HAP-1 (cell line): ENCODE data around the gene NDUFAF4.
"Not testable (repeated sequence)": the region's sequence is repeated elsewhere in the genome, so short reads cannot be mapped to it uniquely, and the experiment has no call there.

ENCODE experiments used
- DNase-seq, 2 experiments: peaks; one replicate each; pipeline ENCODE4 v3.0.0-alpha.2; 2016 to 2020; ENCODE audit warnings: low spot score in 2 of 2
- H3K27me3 ChIP-seq: fragments of 250-450 bp; sonication (Bioruptor Pico); 2 replicates; pipeline ENCODE4 v1.5.1; 2020; ENCODE audit warnings: low read depth, mild to moderate bottlenecking, moderate library complexity
- H3K36me3 ChIP-seq: fragments of 250-450 bp; sonication (Bioruptor Pico); replicated peaks from 2 replicates; pipeline ENCODE4 v1.5.1; 2020; ENCODE audit warnings: mild to moderate bottlenecking
- H3K4me1 ChIP-seq: fragments of 250-450 bp; sonication (Bioruptor Pico); 2 replicates; pipeline ENCODE4 v1.5.1; 2020; ENCODE audit warnings: mild to moderate bottlenecking
- H3K4me3 ChIP-seq: fragments of 250-450 bp; sonication (Bioruptor Pico); 2 replicates; pipeline ENCODE4 v1.5.1; 2020; ENCODE audit warnings: mild to moderate bottlenecking, moderate library complexity
- H3K9me3 ChIP-seq: fragments of 250-450 bp; sonication (Bioruptor Pico); 2 replicates; pipeline ENCODE4 v1.5.1; 2020; ENCODE audit warnings: mild to moderate bottlenecking, moderate library complexity
- in situ Hi-C: fragments of 300-500 bp; cut with MboI; formaldehyde crosslinking; loops from 3 replicates; pipeline ENCODE4 v1.14.3; 2020; ENCODE audit warnings: low sequenced_read_pairs, inconsistent platforms, mixed read lengths

NDUFAF4 gene

DNA sequence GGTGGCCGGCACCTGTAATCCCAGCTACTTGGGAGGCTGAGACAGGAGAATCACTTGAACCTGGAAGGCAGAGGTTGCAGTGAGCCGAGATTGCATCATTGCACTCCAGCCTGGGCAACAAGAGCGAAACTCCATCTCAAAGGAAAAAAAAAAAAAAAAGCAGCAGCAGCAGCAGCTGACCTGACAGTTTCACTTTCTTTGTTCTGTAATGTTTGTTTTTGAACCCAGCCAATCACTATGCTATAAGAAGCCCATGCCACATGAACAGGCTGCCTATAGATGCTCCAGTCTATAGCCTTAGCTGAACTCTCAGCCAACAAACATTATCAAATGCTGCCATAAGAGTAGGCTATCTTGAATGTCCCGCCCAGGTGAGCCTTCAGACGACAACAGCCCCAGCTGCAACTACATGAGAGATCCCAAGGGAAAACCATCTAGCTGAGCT lies 12.5 kb downstream of the NDUFAF4 start:
- H3K9me3 ChIP-seq, result not testable (repeated sequence)

DNA sequence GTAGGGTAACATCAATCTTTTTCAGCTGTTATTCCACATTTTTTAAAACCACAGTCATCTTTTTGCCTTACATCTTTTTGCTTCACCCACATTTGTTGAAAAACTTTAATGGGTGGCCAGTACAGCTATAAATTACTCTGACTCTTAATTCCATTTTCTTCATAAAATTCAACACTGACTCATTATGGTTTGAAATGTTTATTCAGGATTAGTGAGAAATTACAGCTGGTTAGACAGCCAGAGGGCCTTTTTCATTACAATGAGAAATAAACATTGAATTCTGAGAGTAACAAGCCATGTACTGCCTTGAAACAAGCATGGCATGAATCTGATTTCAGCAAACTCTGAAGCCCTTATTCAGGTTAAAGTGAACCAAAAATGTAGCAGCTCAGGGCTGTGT lies 19.5 kb downstream of the NDUFAF4 start:
- Histone ChIP-seq H3K9me3 (no peaks in the 10 kb centered on the region), H3K36me3 (no peaks in the 10 kb centered on the region), H3K27me3 (no peaks in the 10 kb centered on the region), H3K4me1 (peaks cover 14% of the 10 kb centered on the region), H3K4me3 (no peak overlapping the region)
- DNase-seq, result peak in 1 of 2 experiments; percentile 65
- in situ Hi-C loops, result loop anchor here (25.0 kb wide), 1 partner anchor 241 kb away; no protein-coding TSS in a partner anchor

More for the DNA sequence above, 12.5 kb downstream of the NDUFAF4 start:
- H3K4me3 ChIP-seq, H3K36me3 ChIP-seq, DNase-seq, H3K27me3 ChIP-seq, H3K4me1 ChIP-seq: not testable (repeated sequence)
- in situ Hi-C loops, result loop anchor here (25.0 kb wide), 1 partner anchor 248 kb away; no protein-coding TSS in a partner anchor

DNA sequence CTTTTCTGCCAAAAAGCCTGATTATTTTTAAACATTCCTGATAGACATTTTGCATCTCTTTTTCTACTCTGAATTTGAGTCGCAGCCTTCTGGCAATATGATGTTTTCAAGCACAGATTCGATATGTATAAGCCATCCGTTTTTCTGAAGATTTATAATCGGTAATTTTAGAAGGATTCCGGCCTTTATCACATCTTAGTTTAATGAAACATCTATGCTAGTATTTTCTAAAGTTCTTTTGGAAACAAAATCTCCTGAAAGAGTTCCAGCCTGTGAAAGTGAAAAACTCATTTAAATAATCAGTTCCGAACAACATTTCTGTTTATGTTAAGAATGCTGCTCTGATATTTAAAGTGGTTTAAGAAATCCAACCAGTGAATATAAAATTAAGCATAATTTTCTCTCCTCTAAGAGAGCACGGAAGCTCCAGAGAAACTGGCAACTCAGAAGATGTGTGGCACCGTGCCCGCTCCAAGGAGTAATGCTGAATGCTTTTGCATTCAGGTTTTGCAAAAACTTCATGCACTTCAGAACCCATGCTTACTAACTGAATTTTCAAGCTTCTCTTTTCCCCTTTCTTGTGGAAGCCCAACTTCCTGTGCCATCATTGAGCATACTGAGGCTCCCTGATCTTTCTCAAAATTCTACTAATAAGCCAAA lies 20.7 kb downstream of the NDUFAF4 start:
- Histone ChIP-seq H3K9me3 (no peaks in the 10 kb centered on the region), H3K4me1 (peaks cover 14% of the 10 kb centered on the region), H3K27me3 (no peaks in the 10 kb centered on the region), H3K4me3 (no peak overlapping the region), H3K36me3 (no peaks in the 10 kb centered on the region)
- in situ Hi-C loops, result loop anchor here (25.0 kb wide), 1 partner anchor 240 kb away; no protein-coding TSS in a partner anchor
- no peak for DNase-seq

DNA sequence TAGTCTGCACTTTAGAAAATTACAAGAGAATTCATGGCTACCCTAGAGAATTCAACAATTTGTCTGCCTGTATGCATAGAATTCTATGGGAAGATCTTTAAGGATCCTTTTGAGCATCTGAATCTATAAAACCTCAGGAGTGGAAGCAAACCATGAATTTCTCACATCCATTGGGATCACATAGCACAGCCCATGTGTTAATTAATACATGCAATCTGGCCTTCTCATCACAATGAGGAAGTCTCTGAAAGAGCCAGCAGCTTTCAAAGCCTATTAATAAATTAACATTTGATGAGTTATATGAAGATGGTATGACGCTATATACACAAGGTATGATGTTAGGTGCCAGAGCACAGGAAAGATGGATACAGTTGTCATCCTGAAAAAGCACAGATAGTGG lies 24.7 kb downstream of the NDUFAF4 start:
- in situ Hi-C loops, result no loop called here

DNA sequence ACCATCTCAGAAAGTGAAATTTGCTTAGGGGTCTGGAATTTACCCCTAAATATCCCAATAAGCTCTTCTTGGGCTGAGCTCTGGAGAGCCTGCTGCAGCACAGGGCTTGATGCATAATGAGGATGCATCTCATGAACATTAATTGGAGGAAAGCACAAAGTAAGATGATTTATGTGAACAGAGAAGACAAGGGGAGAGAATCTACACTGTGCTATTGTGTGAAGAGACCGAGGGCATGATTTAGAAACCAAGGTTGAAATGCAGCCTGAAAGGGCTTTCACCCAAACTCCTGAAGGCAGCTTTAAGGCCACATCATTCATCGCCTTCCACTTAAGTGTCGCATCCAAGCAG lies 32.7 kb downstream of the NDUFAF4 start:
- no peaks in the 10 kb centered on the region for H3K9me3 ChIP-seq
- no peak for DNase-seq
- no peaks in the 10 kb centered on the region for H3K36me3 ChIP-seq
- no peaks in the 10 kb centered on the region for H3K27me3 ChIP-seq
- in situ Hi-C loops, result no loop called here
- H3K4me3 ChIP-seq, result no peak overlapping the region
- no peaks in the 10 kb centered on the region for H3K4me1 ChIP-seq

More for the DNA sequence above, 24.7 kb downstream of the NDUFAF4 start:
- Histone ChIP-seq H3K27me3 (no peaks in the 10 kb centered on the region), H3K4me3 (no peak overlapping the region), H3K4me1 (peaks cover 4% of the 10 kb centered on the region), H3K36me3 (no peaks in the 10 kb centered on the region), H3K9me3 (no peaks in the 10 kb centered on the region)
- no peak for DNase-seq

DNA sequence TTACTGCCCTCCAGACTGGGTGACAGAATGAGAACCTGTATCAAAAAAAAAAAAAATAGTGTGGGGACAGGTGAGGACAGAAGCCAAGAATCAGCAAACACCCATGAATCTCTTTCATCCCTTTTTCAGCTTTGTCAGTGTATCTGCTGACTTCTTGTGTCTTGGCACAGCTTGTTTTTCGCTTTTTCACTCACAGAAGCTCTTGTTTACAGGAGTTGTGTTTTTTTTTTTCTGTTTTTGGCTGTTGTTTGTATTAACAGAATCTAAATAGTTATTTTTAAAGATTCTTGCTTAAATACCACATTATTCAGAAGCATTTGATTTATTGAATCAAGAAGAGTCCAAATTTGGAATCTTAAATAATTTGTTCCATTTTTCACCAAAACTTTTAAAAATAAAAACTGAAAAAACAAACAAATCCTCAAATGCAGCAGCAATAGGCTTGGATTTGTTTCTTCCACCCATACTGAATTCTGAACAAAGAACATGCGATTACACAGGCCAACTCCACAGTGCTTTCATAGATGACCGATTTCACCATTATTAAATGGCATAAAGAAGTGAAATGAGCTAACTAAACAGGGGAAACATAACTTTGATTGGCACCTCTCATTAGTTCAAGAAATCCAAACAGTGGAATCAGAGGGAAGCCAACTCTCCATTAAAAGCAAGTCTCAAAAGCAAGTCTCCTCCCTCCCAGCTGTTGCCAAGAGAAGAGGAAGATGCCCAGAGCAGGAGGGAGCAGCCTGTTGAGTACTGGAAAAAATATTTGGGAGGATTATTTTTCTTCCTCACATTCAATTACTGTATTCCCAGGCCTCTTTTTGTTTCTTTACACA lies 33.3 kb downstream of the NDUFAF4 start:
- no peaks in the 10 kb centered on the region for H3K27me3 ChIP-seq
- H3K36me3 ChIP-seq, result no peaks in the 10 kb centered on the region
- no peak overlapping the region for H3K4me3 ChIP-seq
- no peaks in the 10 kb centered on the region for H3K4me1 ChIP-seq
- H3K9me3 ChIP-seq, result no peaks in the 10 kb centered on the region
- in situ Hi-C loops, result no loop called here
- no peak for DNase-seq

DNA sequence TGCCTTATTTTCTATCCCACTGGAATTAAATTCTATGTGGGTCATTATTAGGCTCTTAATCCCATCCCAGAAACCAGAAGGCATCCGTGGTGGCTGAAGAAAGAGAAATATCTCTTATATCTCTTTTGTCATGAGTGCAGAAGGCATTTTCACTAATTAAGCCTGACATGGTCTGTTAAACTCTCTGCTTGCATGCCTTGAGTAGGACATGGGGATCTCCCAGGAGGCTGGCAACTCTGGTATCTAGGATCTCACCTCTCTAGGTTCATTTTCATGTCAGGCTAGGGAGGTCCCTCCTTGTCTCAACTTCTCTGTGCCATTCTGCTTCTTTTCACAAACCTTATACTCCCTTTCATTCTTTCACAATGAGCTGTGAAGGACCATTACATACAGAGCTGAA lies 35.1 kb downstream of the NDUFAF4 start:
- in situ Hi-C loops, result no loop called here
- H3K9me3 ChIP-seq, result no peaks in the 10 kb centered on the region
- no peak overlapping the region for H3K4me3 ChIP-seq
- no peaks in the 10 kb centered on the region for H3K36me3 ChIP-seq
- DNase-seq, result no peak
- no peaks in the 10 kb centered on the region for H3K27me3 ChIP-seq
- H3K4me1 ChIP-seq, result no peaks in the 10 kb centered on the region

DNA sequence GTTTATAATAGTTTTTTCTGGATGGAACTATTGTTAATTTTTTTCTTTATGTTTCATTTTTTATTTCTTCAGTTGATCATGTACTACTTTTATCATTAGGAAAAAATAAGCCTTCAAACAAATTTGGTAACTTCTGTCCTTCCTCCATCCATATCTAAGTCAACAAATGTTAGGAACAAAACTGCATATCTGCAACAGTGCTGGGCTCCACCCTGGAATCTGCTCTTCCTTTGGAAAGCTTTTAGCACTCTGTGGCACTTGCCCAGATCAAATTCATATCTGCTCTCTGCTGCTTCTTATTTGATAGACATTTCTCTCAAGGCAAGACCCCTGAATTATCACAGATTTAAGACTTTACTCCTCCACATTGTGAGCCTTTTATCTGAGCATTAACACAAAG lies 36.1 kb downstream of the NDUFAF4 start:
- Histone ChIP-seq H3K27me3 (no peaks in the 10 kb centered on the region), H3K9me3 (no peaks in the 10 kb centered on the region), H3K36me3 (no peaks in the 10 kb centered on the region), H3K4me3 (no peak overlapping the region), H3K4me1 (no peaks in the 10 kb centered on the region)
- no peak for DNase-seq
- in situ Hi-C loops, result no loop called here

DNA sequence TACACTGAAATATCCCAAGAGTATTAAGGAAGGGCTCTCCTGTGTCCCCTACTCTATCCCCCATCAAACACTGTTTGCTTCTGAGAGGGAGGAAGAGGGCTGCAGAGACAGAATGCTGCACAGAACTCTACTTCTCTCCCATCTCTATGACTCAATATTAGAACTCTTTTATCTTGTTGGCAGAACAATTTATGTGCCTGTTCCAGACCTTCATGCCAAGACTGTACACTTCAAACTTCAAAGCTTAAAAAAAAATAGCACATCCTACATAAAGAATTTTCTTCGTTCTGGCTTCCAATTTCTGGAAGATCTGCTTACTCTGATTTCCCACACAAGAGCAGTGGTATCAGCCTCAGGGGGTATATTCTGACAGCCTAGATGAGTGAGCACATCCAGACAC lies 40.8 kb downstream of the NDUFAF4 start:
- Histone ChIP-seq H3K9me3 (no peaks in the 10 kb centered on the region), H3K27me3 (no peaks in the 10 kb centered on the region), H3K36me3 (no peaks in the 10 kb centered on the region), H3K4me1 (no peaks in the 10 kb centered on the region), H3K4me3 (no peak overlapping the region)
- DNase-seq, result no peak
- in situ Hi-C loops, result no loop called here

DNA sequence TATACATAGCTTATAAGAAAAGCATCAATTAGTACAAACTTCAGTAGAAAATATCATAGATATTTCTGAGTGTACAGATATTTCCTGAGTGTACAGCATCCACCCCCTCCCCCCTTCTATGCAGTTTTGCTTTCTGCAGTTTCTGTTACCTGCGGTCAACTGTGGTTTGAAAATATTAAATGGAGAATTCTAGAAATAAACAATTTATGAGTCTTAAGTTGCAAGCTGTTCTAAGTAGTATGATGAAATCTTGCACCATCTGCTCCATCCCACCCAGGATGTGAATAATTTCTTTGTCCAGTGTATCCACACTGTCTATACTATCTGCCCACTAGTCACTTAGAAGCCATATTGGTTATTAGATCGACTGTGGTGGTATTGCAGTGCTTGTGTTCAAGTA lies 44.6 kb downstream of the NDUFAF4 start:
- in situ Hi-C loops, result no loop called here
- Histone ChIP-seq H3K4me1 (no peaks in the 10 kb centered on the region), H3K27me3 (no peaks in the 10 kb centered on the region), H3K4me3 (no peak overlapping the region), H3K36me3 (no peaks in the 10 kb centered on the region), H3K9me3 (no peaks in the 10 kb centered on the region)
- DNase-seq, result no peak

DNA sequence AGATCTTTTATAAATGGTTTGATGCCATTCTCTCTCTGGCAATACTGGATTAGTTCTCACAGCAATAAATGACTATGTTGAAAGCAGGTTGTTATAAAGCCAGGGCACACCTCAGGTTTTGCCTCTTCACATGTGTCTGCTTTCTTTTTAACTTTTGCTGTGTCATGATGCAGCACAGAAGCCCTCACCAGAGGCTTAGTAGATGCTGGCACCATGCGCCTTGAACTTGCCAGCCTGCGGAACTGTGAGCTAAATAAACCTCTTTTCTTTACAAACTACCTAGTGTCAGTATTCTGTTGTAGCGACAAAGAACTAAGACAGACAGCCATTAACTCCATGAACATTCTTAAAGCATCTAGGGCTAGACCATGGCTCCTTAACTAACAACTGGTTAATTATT lies 45.1 kb downstream of the NDUFAF4 start:
- in situ Hi-C loops, result no loop called here
- H3K27me3 ChIP-seq, result no peaks in the 10 kb centered on the region

DNA sequence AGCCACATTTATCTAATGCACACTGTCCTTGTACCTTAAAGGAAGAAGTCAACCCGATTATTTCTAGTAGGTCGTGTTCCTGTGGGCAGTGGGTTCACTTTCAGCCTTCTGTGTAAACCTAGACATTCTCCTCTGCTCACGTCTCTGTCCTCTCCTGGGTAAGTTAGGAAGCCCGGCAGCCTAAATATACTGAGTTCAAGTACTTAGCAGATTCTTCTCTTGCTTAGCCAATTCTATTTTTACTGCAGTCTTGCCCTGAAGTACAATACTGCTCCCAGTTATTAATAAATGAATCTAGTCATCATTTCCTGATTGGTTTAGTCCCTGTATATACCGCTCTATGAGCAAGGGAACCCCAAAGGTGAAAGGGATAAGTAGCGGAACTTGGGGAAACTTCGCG lies 45.8 kb downstream of the NDUFAF4 start:
- no peak for DNase-seq
- no peaks in the 10 kb centered on the region for H3K36me3 ChIP-seq
- H3K4me1 ChIP-seq, result no peaks in the 10 kb centered on the region
- no peaks in the 10 kb centered on the region for H3K9me3 ChIP-seq
- in situ Hi-C loops, result no loop called here
- H3K27me3 ChIP-seq, result no peaks in the 10 kb centered on the region
- no peak overlapping the region for H3K4me3 ChIP-seq

More for the DNA sequence above, 45.1 kb downstream of the NDUFAF4 start:
- Histone ChIP-seq H3K36me3 (no peaks in the 10 kb centered on the region), H3K9me3 (no peaks in the 10 kb centered on the region), H3K4me1 (no peaks in the 10 kb centered on the region), H3K4me3 (no peak overlapping the region)
- no peak for DNase-seq

DNA sequence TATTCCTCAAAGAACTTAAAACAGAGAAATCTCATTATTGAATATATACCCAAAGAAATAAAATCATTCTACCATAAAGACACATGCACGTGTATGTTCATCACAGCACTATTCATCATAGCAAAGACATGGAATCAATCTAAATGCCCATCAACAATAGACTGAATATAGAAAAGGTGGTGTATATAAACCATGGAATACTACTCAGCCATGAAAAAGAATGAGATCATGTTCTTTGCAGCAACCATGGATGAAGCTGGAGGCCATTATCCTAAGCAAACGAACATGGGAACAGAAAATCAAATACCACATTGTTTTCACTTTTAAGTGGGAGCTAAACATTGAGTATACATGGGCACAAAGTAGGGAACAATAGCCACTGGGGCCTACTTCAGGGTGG lies 48.1 kb downstream of the NDUFAF4 start:
- no peak for DNase-seq
- H3K4me1 ChIP-seq, result no peaks in the 10 kb centered on the region
- H3K27me3 ChIP-seq, result no peaks in the 10 kb centered on the region
- H3K36me3 ChIP-seq, result no peaks in the 10 kb centered on the region
- in situ Hi-C loops, result no loop called here
- H3K9me3 ChIP-seq, result no peaks in the 10 kb centered on the region
- H3K4me3 ChIP-seq, result no peak overlapping the region

DNA sequence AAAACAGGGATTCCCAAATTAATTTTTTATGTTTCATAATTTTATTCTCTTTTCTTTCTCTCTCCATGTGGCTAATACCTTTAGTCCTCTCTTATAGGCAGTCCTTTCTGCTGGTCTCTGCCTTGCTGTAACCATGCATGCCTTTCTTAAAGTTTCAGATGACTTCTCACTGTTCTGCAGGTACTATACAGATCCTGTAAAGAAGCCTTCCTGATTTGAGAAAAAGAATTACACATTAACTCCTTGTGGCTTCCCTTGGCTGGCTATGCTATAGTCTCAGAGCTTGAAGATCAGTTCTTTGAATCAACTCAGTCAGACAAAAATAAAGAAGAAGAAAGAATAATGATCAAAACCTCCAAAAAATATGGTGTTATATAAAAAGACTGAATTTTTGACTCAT lies 53.2 kb downstream of the NDUFAF4 start:
- no peak overlapping the region for H3K4me3 ChIP-seq
- H3K9me3 ChIP-seq, result no peaks in the 10 kb centered on the region
- no peaks in the 10 kb centered on the region for H3K27me3 ChIP-seq
- in situ Hi-C loops, result no loop called here
- H3K36me3 ChIP-seq, result no peaks in the 10 kb centered on the region
- DNase-seq, result no peak
- H3K4me1 ChIP-seq, result 0 out of 2 replicates have a peak, but pooled peaks cover 6% of the 10 kb centered on the region
